Loucy (cell line): Measurements from ENCODE around the gene FAP.

ENCODE experiments used
- H2AFZ ChIP-seq: fragments of 200-600 bp; sonication (generic); 2 replicates; pipeline ENCODE4 v1.6.0; 2016; ENCODE audit warnings: antibody characterized with exemption, mild to moderate bottlenecking, low read length, moderate library complexity
- H3F3A ChIP-seq: fragments of 200-600 bp; 2 replicates; pipeline ENCODE4 v1.6.0; 2016; ENCODE audit warnings: antibody characterized with exemption, low read depth, mild to moderate bottlenecking
- H3K27me3 ChIP-seq: fragments of 200-600 bp; sonication (generic); 2 replicates; pipeline ENCODE4 v1.6.1; 2014; ENCODE audit warnings: low read length, mild to moderate bottlenecking; ENCODE audit not compliant: insufficient read depth, poor library complexity, severe bottlenecking
- H3K36me3 ChIP-seq: fragments of 200-600 bp; sonication (generic); 2 replicates; pipeline ENCODE4 v1.6.1; 2016; ENCODE audit warnings: low read length; ENCODE audit not compliant: insufficient read depth
- H3K4me1 ChIP-seq: fragments of 200-600 bp; sonication (generic); 2 replicates; pipeline ENCODE4 v1.5.1; 2014; ENCODE audit warnings: low read length, mild to moderate bottlenecking; ENCODE audit not compliant: insufficient read depth, poor library complexity, severe bottlenecking
- H3K4me2 ChIP-seq: fragments of 200-600 bp; sonication (generic); 2 replicates; pipeline ENCODE4 v1.6.0; 2014; ENCODE audit warnings: antibody characterized with exemption, low read length, low read depth, mild to moderate bottlenecking; ENCODE audit not compliant: poor library complexity, severe bottlenecking
- H3K4me3 ChIP-seq: fragments of 200-600 bp; sonication (generic); 2 replicates; pipeline ENCODE4 v1.5.1; 2014; ENCODE audit warnings: low read length, mild to moderate bottlenecking, mixed read lengths; ENCODE audit not compliant: poor library complexity, severe bottlenecking
- H3K79me2 ChIP-seq: fragments of 200-600 bp; sonication (generic); 2 replicates; pipeline ENCODE4 v1.6.1; 2014; ENCODE audit warnings: low read length; ENCODE audit not compliant: insufficient read depth
- H3K9ac ChIP-seq: fragments of 200-600 bp; sonication (generic); 2 replicates; pipeline ENCODE4 v1.6.0; 2014; ENCODE audit warnings: mild to moderate bottlenecking, low read depth, low read length, moderate library complexity; ENCODE audit not compliant: poor library complexity, severe bottlenecking
- H3K9me2 ChIP-seq: fragments of 200-600 bp; sonication (generic); replicated peaks from 2 replicates; pipeline ENCODE4 v1.6.1; 2016; ENCODE audit warnings: low read depth, low read length, mixed read lengths
- H3K9me3 ChIP-seq: fragments of 200-600 bp; sonication (generic); 2 replicates; pipeline ENCODE4 v1.6.1; 2014; ENCODE audit warnings: mild to moderate bottlenecking, antibody characterized with exemption, low read length, low read depth; ENCODE audit not compliant: insufficient read depth
- H4K20me1 ChIP-seq: fragments of 200-600 bp; sonication (generic); 2 replicates; pipeline ENCODE4 v1.6.0; 2014; ENCODE audit warnings: antibody characterized with exemption, low read length, mild to moderate bottlenecking; ENCODE audit not compliant: insufficient read depth, poor library complexity, severe bottlenecking
- EZH2phosphoT487 ChIP-seq: fragments of 200-600 bp; IDR thresholded peaks from 2 replicates; pipeline ENCODE4 v1.6.1; 2018; ENCODE audit warnings: antibody characterized with exemption, mild to moderate bottlenecking, moderate library complexity, borderline replicate concordance
- TF ChIP-seq, protein P1 (sequence below): fragments of 200-600 bp; sonication (generic); conservative IDR thresholded peaks from 2 replicates; pipeline ENCODE4 v1.5.1; 2014; ENCODE audit warnings: mild to moderate bottlenecking, antibody characterized with exemption, low read length

Gene FAP

GRCh38 chr2:162175714-162176113 lies 67.5 kb downstream of the FAP start:
- Histone ChIP-seq H3K9me3 (no peaks in the 10 kb centered on the region), H3K4me2 (no peak overlapping the region), H3K36me3 (no peaks in the 10 kb centered on the region), H3F3A (no peaks in the 10 kb centered on the region), H3K4me3 (no peak overlapping the region), H3K9ac (no peak overlapping the region), H3K9me2 (no peaks in the 10 kb centered on the region), H3K4me1 (no peaks in the 10 kb centered on the region), H3K27me3 (no peaks in the 10 kb centered on the region), H4K20me1 (no peaks in the 10 kb centered on the region), H2AFZ (no peak overlapping the region), H3K79me2 (no peaks in the 10 kb centered on the region)
- TF ChIP-seq, protein P1, sequence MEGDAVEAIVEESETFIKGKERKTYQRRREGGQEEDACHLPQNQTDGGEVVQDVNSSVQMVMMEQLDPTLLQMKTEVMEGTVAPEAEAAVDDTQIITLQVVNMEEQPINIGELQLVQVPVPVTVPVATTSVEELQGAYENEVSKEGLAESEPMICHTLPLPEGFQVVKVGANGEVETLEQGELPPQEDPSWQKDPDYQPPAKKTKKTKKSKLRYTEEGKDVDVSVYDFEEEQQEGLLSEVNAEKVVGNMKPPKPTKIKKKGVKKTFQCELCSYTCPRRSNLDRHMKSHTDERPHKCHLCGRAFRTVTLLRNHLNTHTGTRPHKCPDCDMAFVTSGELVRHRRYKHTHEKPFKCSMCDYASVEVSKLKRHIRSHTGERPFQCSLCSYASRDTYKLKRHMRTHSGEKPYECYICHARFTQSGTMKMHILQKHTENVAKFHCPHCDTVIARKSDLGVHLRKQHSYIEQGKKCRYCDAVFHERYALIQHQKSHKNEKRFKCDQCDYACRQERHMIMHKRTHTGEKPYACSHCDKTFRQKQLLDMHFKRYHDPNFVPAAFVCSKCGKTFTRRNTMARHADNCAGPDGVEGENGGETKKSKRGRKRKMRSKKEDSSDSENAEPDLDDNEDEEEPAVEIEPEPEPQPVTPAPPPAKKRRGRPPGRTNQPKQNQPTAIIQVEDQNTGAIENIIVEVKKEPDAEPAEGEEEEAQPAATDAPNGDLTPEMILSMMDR, result no peak
- TF ChIP-seq EZH2phosphoT487, result no peak

GRCh38 chr2:162174746-162175145 lies 68.5 kb downstream of the FAP start:
- no peaks in the 10 kb centered on the region for H3K4me1 ChIP-seq

GRCh38 chr2:162172802-162173370 lies 70.4 kb downstream of the FAP start:
- Histone ChIP-seq H2AFZ (no peak overlapping the region), H3K4me3 (no peak overlapping the region), H4K20me1 (no peaks in the 10 kb centered on the region), H3K4me1 (no peaks in the 10 kb centered on the region), H3K27me3 (no peaks in the 10 kb centered on the region), H3K36me3 (no peaks in the 10 kb centered on the region), H3K9me2 (no peaks in the 10 kb centered on the region), H3K9ac (no peak overlapping the region), H3K79me2 (no peaks in the 10 kb centered on the region), H3F3A (no peaks in the 10 kb centered on the region), H3K9me3 (no peaks in the 10 kb centered on the region), H3K4me2 (no peak overlapping the region)
- TF ChIP-seq, protein P1, result no peak
- TF ChIP-seq EZH2phosphoT487, result no peak

More at GRCh38 chr2:162174746-162175145, 68.5 kb downstream of the FAP start:
- no peaks in the 10 kb centered on the region for H3K79me2 ChIP-seq
- H3K9me3 ChIP-seq, result no peaks in the 10 kb centered on the region
- no peak overlapping the region for H3K4me2 ChIP-seq
- no peaks in the 10 kb centered on the region for H3F3A ChIP-seq
- H3K9me2 ChIP-seq, result no peaks in the 10 kb centered on the region
- no peak overlapping the region for H2AFZ ChIP-seq
- H3K27me3 ChIP-seq, result no peaks in the 10 kb centered on the region
- TF ChIP-seq, protein P1, result no peak
- no peak for TF ChIP-seq EZH2phosphoT487
- no peaks in the 10 kb centered on the region for H3K36me3 ChIP-seq
- H4K20me1 ChIP-seq, result no peaks in the 10 kb centered on the region
- no peak overlapping the region for H3K4me3 ChIP-seq
- no peak overlapping the region for H3K9ac ChIP-seq
